GM23338 (cell line): Measurements from ENCODE around the gene PTPRE. TPM values are rescaled to one million over a fixed set of nuclear protein-coding genes. Genes with fewer than 3 reads are reported as not detected.

Experiments used
- ATAC-seq: fragments of 200-7000 bp; cut with Tn5 transposase; 3 replicates; pipeline ENCODE4 v1.9.1; 2020
- DNase-seq: peaks from one replicate; pipeline ENCODE4 v3.0.0-alpha.2; 2015; ENCODE audit warnings: low spot score
- H2AFZ ChIP-seq: fragments of 200-600 bp; sonication (generic); 2 replicates; pipeline ENCODE4 v1.8.0; 2016; ENCODE audit warnings: antibody characterized with exemption, mild to moderate bottlenecking, moderate library complexity
- H3F3A ChIP-seq: fragments of 200-600 bp; sonication (generic); replicated peaks from 2 replicates; pipeline ENCODE4 v1.8.0; 2017; ENCODE audit warnings: antibody characterized with exemption, mixed run types, low read depth
- H3K27ac ChIP-seq: fragments of 200-600 bp; sonication (generic); 2 replicates; pipeline ENCODE4 v1.6.1; 2016; ENCODE audit warnings: low read depth
- H3K27me3 ChIP-seq: fragments of 200-600 bp; sonication (generic); 2 replicates; pipeline ENCODE4 v1.8.0; 2016; ENCODE audit warnings: mild to moderate bottlenecking, mixed run types, moderate library complexity; ENCODE audit not compliant: insufficient read depth
- H3K36me3 ChIP-seq: fragments of 200-600 bp; sonication (generic); 2 replicates; pipeline ENCODE4 v1.8.0; 2016; ENCODE audit warnings: mild to moderate bottlenecking; ENCODE audit not compliant: insufficient read depth
- H3K4me1 ChIP-seq: fragments of 200-600 bp; sonication (generic); 2 replicates; pipeline ENCODE4 v1.8.0; 2016; ENCODE audit warnings: mild to moderate bottlenecking, moderate library complexity; ENCODE audit not compliant: insufficient read depth
- H3K4me2 ChIP-seq: fragments of 200-600 bp; sonication (generic); 2 replicates; pipeline ENCODE4 v1.7.1; 2017; ENCODE audit warnings: mixed run types
- H3K4me3 ChIP-seq: fragments of 200-600 bp; sonication (generic); 2 replicates; pipeline ENCODE4 v1.6.1; 2016; ENCODE audit warnings: mixed run types
- H3K79me2 ChIP-seq: fragments of 200-600 bp; sonication (generic); replicated peaks from 2 replicates; pipeline ENCODE4 v1.8.0; 2017; ENCODE audit warnings: mild to moderate bottlenecking; ENCODE audit not compliant: insufficient read depth
- H3K9me2 ChIP-seq: fragments of 200-600 bp; sonication (generic); 2 replicates; pipeline ENCODE4 v1.8.0; 2017; ENCODE audit not compliant: insufficient read depth
- H4K20me1 ChIP-seq: fragments of 200-600 bp; sonication (generic); replicated peaks from 2 replicates; pipeline ENCODE4 v1.8.0; 2017; ENCODE audit warnings: mild to moderate bottlenecking; ENCODE audit not compliant: insufficient read depth
- H3K27ac Mint-ChIP-seq: 2 replicates; pipeline ENCODE4 v1.8.0; 2020; ENCODE audit warnings: inconsistent platforms, mild to moderate bottlenecking, moderate library complexity, mixed read lengths
- H3K27me3 Mint-ChIP-seq: 3 replicates; pipeline ENCODE4 v1.8.0; 2022; ENCODE audit warnings: low read depth, mild to moderate bottlenecking, moderate library complexity, mixed read lengths, inconsistent platforms; ENCODE audit not compliant: insufficient read depth, poor library complexity
- H3K36me3 Mint-ChIP-seq: 3 replicates; pipeline ENCODE4 v1.8.0; 2021; ENCODE audit warnings: low read depth, mild to moderate bottlenecking, inconsistent platforms, moderate library complexity, mixed read lengths
- H3K4me1 Mint-ChIP-seq: 3 replicates; pipeline ENCODE4 v1.8.0; 2020; ENCODE audit warnings: mild to moderate bottlenecking, inconsistent platforms, mixed read lengths
- H3K4me3 Mint-ChIP-seq: 3 replicates; pipeline ENCODE4 v1.8.0; 2021; ENCODE audit warnings: moderate library complexity, mild to moderate bottlenecking, inconsistent platforms, mixed read lengths
- H3K9me3 Mint-ChIP-seq: 3 replicates; pipeline ENCODE4 v1.8.0; 2020; ENCODE audit warnings: moderate library complexity, mild to moderate bottlenecking, inconsistent platforms, mixed read lengths
- CREB1 ChIP-seq: fragments of 250-450 bp; sonication (Bioruptor Pico); IDR thresholded peaks from 2 replicates; pipeline ENCODE4 v1.5.0; 2020; ENCODE audit warnings: low read depth, mild to moderate bottlenecking, moderate library complexity
- CTCF ChIP-seq, 2 experiments: fragments of 200-600 bp in 1 of 2; sonication (generic) in 1 of 2; conservative IDR thresholded peaks; 2 replicates each; pipeline versions ENCODE4 v1.5.1 to v1.6.1; 2016 to 2017; ENCODE audit warnings: antibody characterized with exemption in 2 of 2, low read depth in 2 of 2, mild to moderate bottlenecking in 2 of 2, moderate library complexity in 1 of 2
- ETS1 ChIP-seq: IDR thresholded peaks from 2 replicates; pipeline ENCODE4 v1.6.1; 2016; ENCODE audit warnings: antibody characterized with exemption
- EZH2 ChIP-seq: fragments of 200-600 bp; sonication (generic); IDR thresholded peaks from one replicate; pipeline ENCODE4 v1.8.0; 2017; ENCODE audit warnings: antibody characterized with exemption, mild to moderate bottlenecking, low read depth; ENCODE audit not compliant: unreplicated experiment
- EZH2phosphoT487 ChIP-seq: fragments of 200-600 bp; sonication (generic); IDR thresholded peaks from one replicate; pipeline ENCODE4 v1.8.1; 2018; ENCODE audit warnings: antibody characterized with exemption; ENCODE audit not compliant: unreplicated experiment
- JUNB ChIP-seq: IDR thresholded peaks from one replicate; pipeline ENCODE4 v1.6.1; 2016; ENCODE audit warnings: antibody characterized with exemption; ENCODE audit not compliant: unreplicated experiment
- NANOG ChIP-seq: IDR thresholded peaks from 2 replicates; pipeline ENCODE4 v1.6.1; 2016; ENCODE audit warnings: antibody characterized with exemption, borderline replicate concordance
- POLR2AphosphoS5 ChIP-seq: IDR thresholded peaks from 2 replicates; pipeline ENCODE4 v1.6.1; 2016; ENCODE audit warnings: antibody characterized with exemption, low read depth
- REST ChIP-seq: IDR thresholded peaks from one replicate; pipeline ENCODE4 v1.6.1; 2018; ENCODE audit warnings: antibody characterized with exemption; ENCODE audit not compliant: unreplicated experiment
- STAT1 ChIP-seq: IDR thresholded peaks from one replicate; pipeline ENCODE4 v1.6.1; 2016; ENCODE audit warnings: antibody characterized with exemption; ENCODE audit not compliant: unreplicated experiment
- ZNF114 ChIP-seq: fragments of 250-450 bp; sonication (Bioruptor Pico); IDR thresholded peaks from 2 replicates; pipeline ENCODE4 v1.5.0; 2020; ENCODE audit warnings: mild to moderate bottlenecking, moderate library complexity
- ZNF331 ChIP-seq: fragments of 250-450 bp; sonication (Bioruptor Pico); IDR thresholded peaks from 2 replicates; pipeline ENCODE4 v1.5.0; 2020; ENCODE audit warnings: low read depth, mild to moderate bottlenecking, moderate library complexity
- ZNF462 ChIP-seq: fragments of 250-450 bp; sonication (Bioruptor Pico); IDR thresholded peaks from 2 replicates; pipeline ENCODE4 v1.5.0; 2020; ENCODE audit warnings: mild to moderate bottlenecking, moderate library complexity
- polyA plus RNA-seq: library from polyadenylated mRNA; unstranded; fragments of >200 nt; fragmentation: Nextera tagmentation; extraction: Ambion mirVana; gene quantifications from 2 replicates; pipeline ENCODE4 v1.2.1, GENCODE V29; 2016
- total RNA-seq: library from RNA; depleted of rRNA; stranded (reverse); fragments of >200 nt; shearing (Covaris generic); gene quantifications from 2 replicates; pipeline ENCODE4 v1.2.3, GENCODE V29; 2014

PTPRE gene
- total and polyA plus RNA-seq, 2 experiments from 2014 or later: 0.34 to 0.42 TPM

GRCh38 chr10:127912607-127913367, 5.9 kb downstream of the PTPRE start:
- ATAC-seq: no peak
- Histone ChIP-seq H3F3A (no peaks in the 10 kb centered on the region), H3K4me2 (no peak overlapping the region), H3K27ac (no peak overlapping the region), H3K79me2 (no peaks in the 10 kb centered on the region), H2AFZ (no peak overlapping the region), H3K36me3 (no peaks in the 10 kb centered on the region), H3K4me3 (no peak overlapping the region), H3K4me1 (no peaks in the 10 kb centered on the region), H4K20me1 (no peaks in the 10 kb centered on the region), H3K9me2 (no peaks in the 10 kb centered on the region), H3K27me3 (peaks cover 4% of the 10 kb centered on the region)
- peaks cover 10% of the 10 kb centered on the region for H3K27me3 Mint-ChIP-seq
- H3K27ac Mint-ChIP-seq: no peak overlapping the region
- H3K9me3 Mint-ChIP-seq: no peaks in the 10 kb centered on the region
- no peaks in the 10 kb centered on the region for H3K36me3 Mint-ChIP-seq
- TF ChIP-seq ZNF114 (CRISPR knock-in tag) (no peak), EZH2phosphoT487 (no peak), CTCF (conservative IDR thresholded peaks at IDR 0.05; ENCODE audit: low read depth in 2 of 2) (no peak), ZNF331 (no peak), CREB1 (CRISPR knock-in tag) (no peak), STAT1 (no peak), ETS1 (no peak), JUNB (no peak), REST (no peak), NANOG (no peak), POLR2AphosphoS5 (no peak), ZNF462 (CRISPR knock-in tag) (no peak), EZH2 (no peak)
- H3K4me3 Mint-ChIP-seq: no peak overlapping the region
- DNase-seq: no peak
- peaks cover 4% of the 10 kb centered on the region; the same call in 2 of the 3 replicates for H3K4me1 Mint-ChIP-seq
